Measurements from ENCODE around the gene HIRA. TPM values are rescaled to one million over a fixed set of nuclear protein-coding genes. Genes with fewer than 3 reads are reported as not detected.

Gene HIRA
- polyA plus RNA-seq, 1 donor from 2014 or later = 38.1 TPM

- Histone ChIP-seq H3K4me3 (ENCODE audit: low read length) (no peak overlapping the region), H3K27me3 (ENCODE audit: insufficient read depth, low read depth, low read length) (no peaks in the 10 kb centered on the region), H3K9me3 (ENCODE audit: low read length) (peaks cover 10% of the 10 kb centered on the region), H3K27ac (ENCODE audit: low read length) (no peak overlapping the region), H3K4me2 (ENCODE audit: low read length) (no peak overlapping the region), H3K36me3 (ENCODE audit: insufficient read depth, low read length) (peaks cover 20% of the 10 kb centered on the region), H3K79me2 (replicated peaks; ENCODE audit: insufficient read depth, low read length) (no peaks in the 10 kb centered on the region), H3F3A (ENCODE audit: insufficient read depth, low read length, poor library complexity, severe bottlenecking) (no peaks in the 10 kb centered on the region), H3K9ac (ENCODE audit: low read length) (no peak overlapping the region), H2AFZ (ENCODE audit: low read depth, low read length) (no peak overlapping the region), H3K9me2 (ENCODE audit: insufficient read depth, low read length) (no peaks in the 10 kb centered on the region), H4K20me1 (ENCODE audit: insufficient read depth) (no peaks in the 10 kb centered on the region)
- TF ChIP-seq CTCF (IDR thresholded peaks at IDR 0.05; ENCODE audit: poor library complexity, severe bottlenecking) (no peak), TAF1 (IDR thresholded peaks at IDR 0.05; ENCODE audit: low read depth) (no peak), POLR2AphosphoS5 (IDR thresholded peaks at IDR 0.05) (no peak), MXI1 (conservative IDR thresholded peaks at IDR 0.05; ENCODE audit: poor library complexity, severe bottlenecking) (no peak), SMC3 (conservative IDR thresholded peaks at IDR 0.05; ENCODE audit: poor library complexity) (no peak), EP300 (conservative IDR thresholded peaks at IDR 0.05; ENCODE audit: poor library complexity, severe bottlenecking) (no peak)
- TF ChIP-seq, protein P1, sequence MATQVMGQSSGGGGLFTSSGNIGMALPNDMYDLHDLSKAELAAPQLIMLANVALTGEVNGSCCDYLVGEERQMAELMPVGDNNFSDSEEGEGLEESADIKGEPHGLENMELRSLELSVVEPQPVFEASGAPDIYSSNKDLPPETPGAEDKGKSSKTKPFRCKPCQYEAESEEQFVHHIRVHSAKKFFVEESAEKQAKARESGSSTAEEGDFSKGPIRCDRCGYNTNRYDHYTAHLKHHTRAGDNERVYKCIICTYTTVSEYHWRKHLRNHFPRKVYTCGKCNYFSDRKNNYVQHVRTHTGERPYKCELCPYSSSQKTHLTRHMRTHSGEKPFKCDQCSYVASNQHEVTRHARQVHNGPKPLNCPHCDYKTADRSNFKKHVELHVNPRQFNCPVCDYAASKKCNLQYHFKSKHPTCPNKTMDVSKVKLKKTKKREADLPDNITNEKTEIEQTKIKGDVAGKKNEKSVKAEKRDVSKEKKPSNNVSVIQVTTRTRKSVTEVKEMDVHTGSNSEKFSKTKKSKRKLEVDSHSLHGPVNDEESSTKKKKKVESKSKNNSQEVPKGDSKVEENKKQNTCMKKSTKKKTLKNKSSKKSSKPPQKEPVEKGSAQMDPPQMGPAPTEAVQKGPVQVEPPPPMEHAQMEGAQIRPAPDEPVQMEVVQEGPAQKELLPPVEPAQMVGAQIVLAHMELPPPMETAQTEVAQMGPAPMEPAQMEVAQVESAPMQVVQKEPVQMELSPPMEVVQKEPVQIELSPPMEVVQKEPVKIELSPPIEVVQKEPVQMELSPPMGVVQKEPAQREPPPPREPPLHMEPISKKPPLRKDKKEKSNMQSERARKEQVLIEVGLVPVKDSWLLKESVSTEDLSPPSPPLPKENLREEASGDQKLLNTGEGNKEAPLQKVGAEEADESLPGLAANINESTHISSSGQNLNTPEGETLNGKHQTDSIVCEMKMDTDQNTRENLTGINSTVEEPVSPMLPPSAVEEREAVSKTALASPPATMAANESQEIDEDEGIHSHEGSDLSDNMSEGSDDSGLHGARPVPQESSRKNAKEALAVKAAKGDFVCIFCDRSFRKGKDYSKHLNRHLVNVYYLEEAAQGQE (IDR thresholded peaks at IDR 0.05; ENCODE audit: borderline replicate concordance) = no peak
Observed at GRCh38 chr22:19337137-19337536, 94.4 kb downstream of the HIRA start.

GRCh38 chr22:19336133-19337075 lies 95.1 kb downstream of the HIRA start:
- Histone ChIP-seq H3K36me3 (ENCODE audit: insufficient read depth, low read length) (peaks cover 26% of the 10 kb centered on the region), H3K4me2 (ENCODE audit: low read length) (no peak overlapping the region), H3K27me3 (ENCODE audit: insufficient read depth, low read depth, low read length) (no peaks in the 10 kb centered on the region), H3K9me2 (ENCODE audit: insufficient read depth, low read length) (no peaks in the 10 kb centered on the region), H2AFZ (ENCODE audit: low read depth, low read length) (no peak overlapping the region), H4K20me1 (ENCODE audit: insufficient read depth) (no peaks in the 10 kb centered on the region), H3F3A (ENCODE audit: insufficient read depth, low read length, poor library complexity, severe bottlenecking) (no peaks in the 10 kb centered on the region), H3K79me2 (replicated peaks; ENCODE audit: insufficient read depth, low read length) (no peaks in the 10 kb centered on the region), H3K4me3 (ENCODE audit: low read length) (no peak overlapping the region), H3K9ac (ENCODE audit: low read length) (no peak overlapping the region), H3K27ac (ENCODE audit: low read length) (no peak overlapping the region), H3K9me3 (ENCODE audit: low read length) (peaks cover 10% of the 10 kb centered on the region)
- TF ChIP-seq EP300 (conservative IDR thresholded peaks at IDR 0.05; ENCODE audit: poor library complexity, severe bottlenecking) (no peak), RAD21 (conservative IDR thresholded peaks at IDR 0.05) (no peak), MXI1 (conservative IDR thresholded peaks at IDR 0.05; ENCODE audit: poor library complexity, severe bottlenecking) (no peak), POLR2AphosphoS5 (IDR thresholded peaks at IDR 0.05) (no peak)

All from neural cell (in vitro differentiated cells).